NCI-H146 treated with DMSO at 0.1 percent for 48 hours (cell line): Measurements from ENCODE around the gene TSPAN19.

Experiments
- DNase-seq: peaks from one replicate; lab custom pipeline; 2025; ENCODE audit not compliant: unreplicated experiment; lab: John Stamatoyannopoulos, UW

Gene TSPAN19

GRCh38 chr12:85002778-85003296 is 33.2 kb downstream of the TSPAN19 start:
- DNase-seq, result no peak

DNA sequence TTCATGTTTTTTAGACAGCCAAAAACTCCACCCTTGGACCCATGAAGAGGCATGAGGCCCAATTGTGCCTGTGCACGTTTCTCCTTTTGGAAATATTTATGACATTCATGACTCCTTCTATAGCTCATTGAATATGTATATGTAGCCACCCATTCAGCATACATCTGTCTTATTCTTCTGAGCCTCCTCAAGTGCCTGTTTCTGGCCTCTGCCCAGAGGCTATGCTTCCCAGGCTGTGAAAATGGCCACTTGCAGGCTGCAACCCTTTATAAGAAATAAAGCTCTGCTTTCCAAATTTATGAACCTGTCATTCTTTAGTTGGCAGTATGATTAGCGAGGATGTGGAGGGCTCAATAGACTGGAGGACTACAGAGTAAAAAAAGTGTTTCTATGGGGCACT is 35.3 kb downstream of the TSPAN19 start:
- DNase-seq, result no peak

DNA sequence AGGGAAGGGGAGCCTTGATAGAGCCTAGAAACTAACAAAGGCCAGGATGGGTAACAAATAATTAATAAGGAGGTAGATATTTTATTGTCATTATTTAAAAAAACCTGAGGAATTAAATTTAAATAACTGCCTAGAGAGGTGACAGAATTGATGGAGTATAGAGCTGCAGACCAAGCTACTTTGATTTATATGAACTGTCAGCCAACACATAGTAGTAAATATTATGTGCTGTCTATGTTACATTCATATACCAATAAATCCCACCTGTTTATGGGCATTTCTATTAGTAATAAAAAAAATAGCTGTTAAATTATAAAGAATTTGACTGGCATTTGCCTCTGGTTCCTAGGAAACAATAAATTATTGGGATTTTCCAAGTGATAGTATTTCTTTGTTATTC is 37.7 kb downstream of the TSPAN19 start:
- DNase-seq, result no peak

DNA sequence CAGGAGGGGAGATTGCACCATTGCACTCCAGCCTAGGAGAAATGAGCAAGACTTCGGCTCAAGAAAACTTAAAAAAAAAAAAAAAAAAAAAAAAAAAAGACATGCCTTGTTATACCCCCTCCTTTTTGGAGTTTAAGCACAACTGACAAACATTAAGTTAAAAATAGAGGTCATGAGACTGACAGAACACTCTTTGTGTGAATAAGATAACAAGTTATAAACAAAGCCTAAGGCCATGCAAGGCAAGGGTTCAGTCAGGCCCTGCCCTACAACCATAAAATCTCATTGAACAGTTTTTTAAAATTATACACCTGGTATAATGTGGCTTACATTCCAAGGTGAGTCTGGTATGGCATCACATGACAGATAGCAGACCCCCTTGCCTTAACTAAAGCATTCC is 39.3 kb downstream of the TSPAN19 start:
- no peak for DNase-seq

GRCh38 chr12:84995641-84996040 is 40.4 kb downstream of the TSPAN19 start:
- no peak for DNase-seq

DNA sequence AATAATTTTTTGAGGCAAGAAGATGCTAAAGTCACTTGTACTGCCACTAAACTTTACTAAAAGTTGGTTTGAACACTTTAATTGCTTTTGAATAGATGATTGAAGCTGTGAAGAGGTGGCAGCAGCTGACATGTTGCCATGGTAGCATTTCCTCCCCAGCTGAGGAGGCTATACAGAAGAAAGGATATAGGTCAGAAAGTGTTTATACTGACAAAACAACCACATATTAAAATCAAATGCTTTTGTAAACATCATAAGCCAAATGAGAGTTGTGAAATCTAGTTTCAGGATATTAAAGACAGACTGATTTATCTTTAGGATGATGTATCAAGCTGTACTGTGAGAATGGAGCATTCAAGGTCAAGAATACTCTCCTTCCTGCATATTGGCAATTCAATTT is 41.7 kb downstream of the TSPAN19 start:
- no peak for DNase-seq

- peak; percentile 7 for DNase-seq
Measured at GRCh38 chr12:84986586-84986985, 49.5 kb downstream of the TSPAN19 start.

DNA sequence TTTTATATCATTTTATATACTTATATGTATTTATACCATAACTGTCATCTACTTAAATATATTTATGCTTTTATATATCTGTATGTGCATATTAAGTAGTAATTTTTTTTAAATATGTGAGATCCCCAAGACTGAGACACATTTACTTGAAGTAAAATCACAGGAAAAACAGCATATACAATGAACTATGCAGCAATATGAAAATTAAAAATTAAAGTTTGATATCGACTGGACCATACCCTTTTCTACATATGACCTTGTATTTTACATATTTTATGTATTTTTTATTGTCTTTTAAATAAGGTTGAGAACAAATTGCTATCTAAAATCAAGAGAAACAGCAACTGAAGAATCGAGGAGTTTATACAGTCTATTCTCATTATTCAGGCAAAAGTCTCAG is 50.0 kb downstream of the TSPAN19 start:
- no peak for DNase-seq

- no peak for DNase-seq
Measured at GRCh38 chr12:84983289-84983688, 52.8 kb downstream of the TSPAN19 start.

DNA sequence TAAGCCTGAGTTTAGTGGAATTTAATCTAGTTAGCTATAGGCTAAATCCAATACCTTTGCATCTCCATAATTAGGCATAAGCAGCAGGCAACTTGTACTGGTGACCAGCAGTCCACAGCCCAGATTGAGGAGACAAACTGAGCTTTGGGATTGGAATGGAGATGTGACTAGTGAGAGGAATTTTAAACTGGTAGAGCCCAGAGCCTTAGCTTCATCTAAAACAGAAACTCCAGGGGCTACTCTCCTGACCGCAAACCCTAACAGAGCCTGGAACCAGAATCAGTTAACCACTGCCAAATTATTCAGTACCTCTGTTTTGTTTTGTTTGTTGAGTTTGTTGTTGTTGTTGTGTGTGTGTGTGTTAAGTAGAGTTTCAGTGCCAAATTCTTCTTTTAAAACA is 53.2 kb downstream of the TSPAN19 start:
- DNase-seq, result no peak

- no peak for DNase-seq
Measured at GRCh38 chr12:84978921-84979320, 57.2 kb downstream of the TSPAN19 start.

DNA sequence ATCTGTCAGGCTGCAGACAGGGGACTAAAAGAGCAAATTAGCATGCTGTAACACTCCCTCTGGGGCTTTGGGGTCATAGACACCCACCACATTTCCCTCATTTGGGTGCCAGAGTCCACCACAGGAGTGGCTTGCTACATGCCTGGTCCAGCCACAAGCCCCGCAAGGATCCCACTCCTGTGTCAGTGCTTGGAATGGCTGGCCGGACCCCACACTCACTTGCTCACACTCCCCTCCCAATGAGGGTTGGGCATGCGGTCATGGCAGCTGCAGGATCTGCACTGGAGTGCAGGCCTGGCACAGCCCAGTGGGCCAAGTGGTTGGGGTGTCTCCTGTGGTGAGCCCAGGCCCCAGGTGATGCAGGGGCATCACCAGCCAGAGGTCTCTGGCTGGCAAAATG is 59.9 kb downstream of the TSPAN19 start:
- DNase-seq, result no peak

DNA sequence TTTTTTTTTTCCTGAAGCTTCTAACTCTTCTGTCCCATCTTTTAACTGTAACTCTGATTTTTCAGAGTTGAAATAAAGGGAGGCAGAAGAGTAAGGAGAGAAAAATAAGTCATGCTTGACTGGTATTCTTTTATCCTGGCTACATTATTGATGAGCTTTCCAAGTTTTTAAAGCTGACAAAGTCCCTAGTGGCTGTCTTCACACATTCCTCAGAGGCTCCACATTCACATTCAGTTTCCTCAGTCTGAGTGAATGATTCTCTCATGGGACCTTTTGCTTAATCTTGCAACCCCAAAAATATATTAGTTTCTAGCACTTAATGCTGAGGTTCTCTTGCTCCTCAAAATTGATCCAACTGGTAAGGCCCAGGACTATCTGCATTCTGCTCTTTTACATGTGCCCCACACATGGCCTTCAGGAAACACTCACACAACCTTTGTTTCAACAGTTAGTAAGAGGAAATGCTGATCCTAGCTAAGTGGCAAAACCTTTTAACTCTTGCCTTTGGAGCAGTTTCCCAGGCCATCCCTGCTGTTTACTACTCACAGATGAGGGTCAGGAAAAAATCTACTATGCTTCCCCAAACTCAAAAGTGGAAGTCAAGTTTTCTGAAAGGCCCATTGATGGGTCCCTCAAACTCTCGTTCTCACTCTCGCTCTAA is 61.8 kb downstream of the TSPAN19 start:
- DNase-seq, result no peak

GRCh38 chr12:84973026-84973425 is 63.1 kb downstream of the TSPAN19 start:
- no peak for DNase-seq

- DNase-seq, result no peak
Measured at GRCh38 chr12:84969226-84969625, 66.9 kb downstream of the TSPAN19 start.
